Measurements from ENCODE around the gene PGP. TPM values are rescaled to one million over a fixed set of nuclear protein-coding genes. Genes with fewer than 3 reads are reported as not detected.

PGP gene
- total RNA-seq, 2 experiments from 2014 or later, result 19.8 to 20.1 TPM

GRCh38 chr16:2166263-2167067, 48.2 kb downstream of the PGP start:
- Mint-ChIP-seq H3K36me3 (ENCODE audit: low read depth) (peaks cover 12% of the 10 kb centered on the region), H3K27ac (no peak overlapping the region), H3K4me3 (no peak overlapping the region), H3K27me3 (no peaks in the 10 kb centered on the region), H3K9me3 (no peaks in the 10 kb centered on the region), H3K4me1 (ENCODE audit: low read depth) (no peaks in the 10 kb centered on the region)
- no peak for DNase-seq
- ChIA-PET POLR2A (interaction anchor here (1.3 to 1.7 kb wide), 2 partner anchors 8 to 11 kb away, joined by 5 read pairs; partner anchors contain the start of gene TRAF7), CTCF (no interaction called here)
- ATAC-seq, result no peak
- TF ChIP-seq, protein P1, sequence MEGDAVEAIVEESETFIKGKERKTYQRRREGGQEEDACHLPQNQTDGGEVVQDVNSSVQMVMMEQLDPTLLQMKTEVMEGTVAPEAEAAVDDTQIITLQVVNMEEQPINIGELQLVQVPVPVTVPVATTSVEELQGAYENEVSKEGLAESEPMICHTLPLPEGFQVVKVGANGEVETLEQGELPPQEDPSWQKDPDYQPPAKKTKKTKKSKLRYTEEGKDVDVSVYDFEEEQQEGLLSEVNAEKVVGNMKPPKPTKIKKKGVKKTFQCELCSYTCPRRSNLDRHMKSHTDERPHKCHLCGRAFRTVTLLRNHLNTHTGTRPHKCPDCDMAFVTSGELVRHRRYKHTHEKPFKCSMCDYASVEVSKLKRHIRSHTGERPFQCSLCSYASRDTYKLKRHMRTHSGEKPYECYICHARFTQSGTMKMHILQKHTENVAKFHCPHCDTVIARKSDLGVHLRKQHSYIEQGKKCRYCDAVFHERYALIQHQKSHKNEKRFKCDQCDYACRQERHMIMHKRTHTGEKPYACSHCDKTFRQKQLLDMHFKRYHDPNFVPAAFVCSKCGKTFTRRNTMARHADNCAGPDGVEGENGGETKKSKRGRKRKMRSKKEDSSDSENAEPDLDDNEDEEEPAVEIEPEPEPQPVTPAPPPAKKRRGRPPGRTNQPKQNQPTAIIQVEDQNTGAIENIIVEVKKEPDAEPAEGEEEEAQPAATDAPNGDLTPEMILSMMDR (IDR thresholded peaks at IDR 0.05), result no peak
- intact Hi-C loops (cut with micrococcal nuclease), result no loop called here

- peaks cover 12% of the 10 kb centered on the region for H3K36me3 Mint-ChIP-seq (ENCODE audit: low read depth)
- ChIA-PET POLR2A (interaction anchor here (1.3 to 1.7 kb wide), 2 partner anchors 9 to 11 kb away, joined by 5 read pairs; partner anchors contain the start of gene TRAF7), CTCF (no interaction called here)
- no peaks in the 10 kb centered on the region for H3K9me3 Mint-ChIP-seq
- H3K27ac Mint-ChIP-seq, result no peak overlapping the region
- no peak overlapping the region for H3K4me3 Mint-ChIP-seq
- no peaks in the 10 kb centered on the region for H3K4me1 Mint-ChIP-seq (ENCODE audit: low read depth)
- no peak for ATAC-seq
- H3K27me3 Mint-ChIP-seq, result no peaks in the 10 kb centered on the region
- DNase-seq, result no peak
- intact Hi-C loops (cut with micrococcal nuclease), result no loop called here
- TF ChIP-seq, protein P1 (IDR thresholded peaks at IDR 0.05), result no peak
Observed at GRCh38 chr16:2165861-2166260, 48.8 kb downstream of the PGP start.

DNA sequence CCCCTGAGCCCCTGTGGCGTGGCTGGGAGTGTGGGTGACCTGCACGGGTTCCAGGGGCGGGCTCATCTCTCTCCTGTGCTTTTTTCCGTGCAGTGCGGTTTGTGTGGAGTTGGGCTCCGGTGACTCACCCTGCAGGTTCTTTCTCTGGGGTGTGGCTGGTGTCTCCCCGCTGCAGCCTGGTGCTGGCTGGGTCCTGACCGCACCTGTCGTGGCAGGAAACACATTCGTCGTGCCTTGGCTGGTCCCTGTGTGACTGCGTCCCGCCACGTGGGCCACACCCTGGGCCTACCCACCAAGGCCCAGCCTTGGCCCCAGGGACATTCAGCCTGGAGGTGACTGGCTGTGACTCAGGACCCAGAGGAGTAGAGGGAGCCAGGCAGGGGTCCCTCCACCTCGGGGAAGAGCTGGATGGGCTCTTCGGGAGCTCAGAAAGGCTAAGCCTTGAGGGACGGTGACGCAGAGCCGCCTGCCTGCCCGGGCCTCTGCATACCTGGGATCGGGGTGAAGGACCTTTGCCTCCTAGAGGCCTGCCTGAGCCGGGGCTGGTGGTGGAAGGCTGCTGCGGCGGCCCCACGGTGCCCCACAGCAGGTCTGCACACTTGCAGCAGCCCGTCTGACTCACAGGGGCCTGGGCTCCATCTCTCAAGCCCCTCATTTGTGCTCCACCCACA, 51.3 kb downstream of the PGP start:
- DNase-seq (no peak), ATAC-seq (no peak)
- Mint-ChIP-seq H3K36me3 (ENCODE audit: low read depth) (peaks cover 12% of the 10 kb centered on the region), H3K9me3 (no peaks in the 10 kb centered on the region), H3K27me3 (no peaks in the 10 kb centered on the region), H3K27ac (peak overlapping the region; percentile 11), H3K4me3 (no peak overlapping the region), H3K4me1 (ENCODE audit: low read depth) (peaks cover 1% of the 10 kb centered on the region)
- ChIA-PET CTCF (no interaction called here), POLR2A (interaction anchor here (1.1 to 1.4 kb wide), 2 partner anchors 8 to 10 kb away, joined by 4 to 8 read pairs; partner anchors contain the start of gene TRAF7)
- TF ChIP-seq, protein P1 (IDR thresholded peaks at IDR 0.05), result no peak
- intact Hi-C loops (cut with micrococcal nuclease), result no loop called here

- ChIA-PET POLR2A (interaction anchor here (1.1 to 1.4 kb wide), 4 partner anchors 10 to 31 kb away, joined by 3 to 4 read pairs (median 4); no protein-coding TSS in a partner anchor), CTCF (no interaction called here)
- TF ChIP-seq, protein P1 (IDR thresholded peaks at IDR 0.05), result no peak
- H3K27me3 Mint-ChIP-seq, result no peaks in the 10 kb centered on the region
- H3K9me3 Mint-ChIP-seq, result no peaks in the 10 kb centered on the region
- H3K4me1 Mint-ChIP-seq (ENCODE audit: low read depth), result peaks cover 6% of the 10 kb centered on the region
- H3K4me3 Mint-ChIP-seq, result no peak overlapping the region
- intact Hi-C loops (cut with micrococcal nuclease), result no loop called here
- no peak for DNase-seq
- peaks cover 8% of the 10 kb centered on the region for H3K36me3 Mint-ChIP-seq (ENCODE audit: low read depth)
- ATAC-seq, result no peak
- H3K27ac Mint-ChIP-seq, result no peak overlapping the region
Observed at GRCh38 chr16:2162676-2163118, 51.9 kb downstream of the PGP start.

DNA sequence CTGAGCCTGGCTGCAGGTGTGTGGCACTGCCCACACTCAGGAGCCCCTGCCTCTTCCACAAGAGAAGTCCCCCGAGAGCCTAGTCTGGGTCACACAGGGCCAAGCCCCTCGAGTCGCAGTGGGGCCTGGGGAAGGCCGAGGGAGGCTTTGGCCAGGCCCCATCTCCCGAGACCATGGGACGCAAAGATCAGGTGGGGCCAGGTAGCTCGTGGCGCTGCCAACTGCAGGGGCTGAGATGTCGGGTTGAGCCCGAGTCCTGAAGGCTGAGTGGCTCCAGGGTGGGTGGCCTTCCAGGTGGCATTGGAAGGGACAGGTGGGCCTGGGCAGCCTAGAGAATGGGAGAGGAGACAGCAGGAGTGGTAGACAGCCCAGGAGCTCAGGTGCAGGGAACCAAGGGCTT, 52.7 kb downstream of the PGP start:
- no peak overlapping the region for H3K27ac Mint-ChIP-seq

More for the DNA sequence above, 52.7 kb downstream of the PGP start:
- CTCF ChIA-PET, result no interaction called here
- Mint-ChIP-seq H3K27me3 (no peaks in the 10 kb centered on the region), H3K4me3 (no peak overlapping the region), H3K9me3 (no peaks in the 10 kb centered on the region), H3K4me1 (ENCODE audit: low read depth) (peaks cover 13% of the 10 kb centered on the region), H3K36me3 (ENCODE audit: low read depth) (peaks cover 8% of the 10 kb centered on the region)
- no peak for DNase-seq
- intact Hi-C loops (cut with micrococcal nuclease), result no loop called here
- POLR2A ChIA-PET, result interaction anchor here (1.1 to 1.7 kb wide), 5 partner anchors 9 to 49 kb away, joined by 3 to 4 read pairs (median 4); partner anchors contain the start of gene BRICD5
- TF ChIP-seq, protein P1 (IDR thresholded peaks at IDR 0.05), result no peak
- ATAC-seq, result no peak

Measured in activated CD8-positive, alpha-beta T cell treated with anti-CD3 and anti-CD28 coated beads for 36 hours (primary cell).